Left ventricle myocardium inferior (tissue), 1 donor: Measurements from ENCODE around the gene NDUFS8. TPM values are rescaled to one million over a fixed set of nuclear protein-coding genes. Genes with fewer than 3 reads are reported as not detected.

ENCODE experiments used
- DNase-seq: peaks from one replicate; pipeline ENCODE4 v3.0.0-alpha.2; 2020
- H3K27ac ChIP-seq: fragments of 200-600 bp; replicated peaks from 2 replicates; pipeline ENCODE4 v1.8.0; 2021
- H3K27me3 ChIP-seq: fragments of 200-600 bp; 2 replicates; pipeline ENCODE4 v1.8.0; 2021; ENCODE audit warnings: low read depth
- H3K36me3 ChIP-seq: fragments of 200-600 bp; 2 replicates; pipeline ENCODE4 v1.8.0; 2021
- H3K4me1 ChIP-seq: fragments of 200-600 bp; 2 replicates; pipeline ENCODE4 v1.8.0; 2021
- H3K4me3 ChIP-seq: fragments of 200-600 bp; 2 replicates; pipeline ENCODE4 v1.8.0; 2021; ENCODE audit warnings: mild to moderate bottlenecking, moderate library complexity
- H3K9me3 ChIP-seq: fragments of 200-600 bp; replicated peaks from 2 replicates; pipeline ENCODE4 v1.8.0; 2021
- CTCF ChIP-seq: fragments of 200-600 bp; IDR thresholded peaks from 2 replicates; pipeline ENCODE4 v1.8.0; 2021; ENCODE audit warnings: antibody characterized with exemption, mild to moderate bottlenecking, borderline replicate concordance
- intact Hi-C: fragments of 100-400 bp; cut with micrococcal nuclease; formaldehyde crosslinking; loops from one replicate; pipeline ENCODE4 v1.11.0; 2022
- total RNA-seq: library from RNA; stranded (reverse); fragmentation: NEBNext Ultra II Directional; extraction: Animal tissue kit (Norgen Biotek cat#: 25700); gene quantifications from one replicate; pipeline ENCODE4 v1.2.1, GENCODE V29; 2021
- donor health status: DM: no; HTN: yes; CAD: no; lungs with severe emphysema.

Gene NDUFS8
- total RNA-seq, 1 donor from 2014 or later, result 436 TPM

GRCh38 chr11:68061508-68061907 lies 31.0 kb downstream of the NDUFS8 start:
- Histone ChIP-seq H3K4me3 (no peak overlapping the region), H3K9me3 (no peaks in the 10 kb centered on the region), H3K27me3 (no peaks in the 10 kb centered on the region), H3K36me3 (peaks cover 53% of the 10 kb centered on the region), H3K4me1 (peaks cover 12% of the 10 kb centered on the region), H3K27ac (no peak overlapping the region)
- intact Hi-C loops, result no loop called here
- DNase-seq, result no peak
- no peak for TF ChIP-seq CTCF

GRCh38 chr11:68064926-68065325 lies 34.4 kb downstream of the NDUFS8 start:
- Histone ChIP-seq H3K36me3 (peaks cover 87% of the 10 kb centered on the region), H3K27ac (no peak overlapping the region), H3K9me3 (no peaks in the 10 kb centered on the region), H3K4me1 (peaks cover 12% of the 10 kb centered on the region), H3K4me3 (no peak overlapping the region), H3K27me3 (no peaks in the 10 kb centered on the region)
- DNase-seq, result no peak
- no peak for TF ChIP-seq CTCF
- intact Hi-C loops, result no loop called here

GRCh38 chr11:68065841-68066240 lies 35.4 kb downstream of the NDUFS8 start:
- no peak for DNase-seq
- Histone ChIP-seq H3K27ac (no peak overlapping the region), H3K4me3 (no peak overlapping the region), H3K9me3 (no peaks in the 10 kb centered on the region), H3K36me3 (peaks cover 92% of the 10 kb centered on the region), H3K27me3 (no peaks in the 10 kb centered on the region), H3K4me1 (peaks cover 12% of the 10 kb centered on the region)
- TF ChIP-seq CTCF, result no peak
- intact Hi-C loops, result no loop called here

- peaks cover 93% of the 10 kb centered on the region for H3K36me3 ChIP-seq
- H3K9me3 ChIP-seq, result no peaks in the 10 kb centered on the region
- H3K27ac ChIP-seq, result no peak overlapping the region
- DNase-seq, result no peak
- no peak overlapping the region for H3K4me3 ChIP-seq
- intact Hi-C loops, result no loop called here
- H3K27me3 ChIP-seq, result no peaks in the 10 kb centered on the region
- H3K4me1 ChIP-seq, result peaks cover 12% of the 10 kb centered on the region
- TF ChIP-seq CTCF, result no peak
Observed at GRCh38 chr11:68066742-68067141, 36.3 kb downstream of the NDUFS8 start.

- H3K36me3 ChIP-seq, result peaks cover 97% of the 10 kb centered on the region
- H3K9me3 ChIP-seq, result no peaks in the 10 kb centered on the region
- no peak for TF ChIP-seq CTCF
- intact Hi-C loops, result no loop called here
- H3K4me1 ChIP-seq, result peaks cover 12% of the 10 kb centered on the region
- no peak for DNase-seq
- H3K27me3 ChIP-seq, result no peaks in the 10 kb centered on the region
- no peak overlapping the region for H3K4me3 ChIP-seq
- H3K27ac ChIP-seq, result no peak overlapping the region
Observed at GRCh38 chr11:68067991-68068390, 37.5 kb downstream of the NDUFS8 start.
